Fibroblast of mammary gland (primary cell): Measurements from ENCODE around the gene MFSD6.

Experiments used
- DNase-seq: peaks from one replicate; pipeline ENCODE4 v3.0.0-alpha.2; 2010; ENCODE audit warnings: low read depth
- H3K4me3 ChIP-seq: 2 replicates; pipeline ENCODE4 v1.5.1; 2011; ENCODE audit warnings: low read depth, mild to moderate bottlenecking, low read length, moderate library complexity; ENCODE audit not compliant: control insufficient read depth
- CTCF ChIP-seq: conservative IDR thresholded peaks from 2 replicates; pipeline ENCODE4 v1.5.1; 2011; ENCODE audit warnings: low read depth, low read length, inconsistent platforms; ENCODE audit not compliant: control insufficient read depth, insufficient read depth

The MFSD6 gene

DNA sequence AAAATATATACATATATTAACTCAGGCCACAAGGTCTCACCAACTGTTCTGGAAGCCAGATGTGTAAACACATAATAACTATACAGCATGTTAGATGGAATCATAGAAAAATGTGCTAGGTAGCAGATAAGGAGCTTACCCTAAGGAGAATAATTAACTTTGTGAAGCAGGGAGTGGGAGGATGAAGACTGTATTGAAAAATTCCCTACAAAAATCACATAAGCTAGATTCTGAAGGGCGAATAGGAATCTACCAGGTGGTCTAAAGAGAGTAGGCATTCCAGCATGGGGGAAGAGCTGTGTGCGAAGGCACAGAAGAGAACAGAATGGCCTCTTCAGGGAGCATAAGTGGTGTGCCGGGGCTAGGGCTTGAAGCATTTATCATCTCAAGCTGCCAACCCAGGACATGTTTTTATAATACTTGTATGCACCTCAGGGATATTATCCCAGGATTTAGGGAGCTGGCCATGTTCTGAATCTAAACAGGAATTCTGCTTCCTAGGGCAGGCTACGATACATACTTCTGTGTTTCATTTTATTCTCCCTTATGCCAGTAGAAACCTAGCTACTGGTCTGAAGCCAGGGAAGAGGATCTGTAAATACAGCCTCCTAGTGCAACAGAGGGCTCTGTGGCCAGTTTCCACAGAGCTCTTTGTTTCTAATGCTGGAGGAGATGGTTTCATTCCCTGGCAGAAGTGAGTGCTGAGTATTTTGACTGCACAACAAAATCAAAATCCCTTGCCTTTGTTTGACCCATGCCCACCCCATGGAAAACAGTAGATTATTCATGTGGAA, 69.7 kb downstream of the MFSD6 start:
- DNase-seq: no peak

GRCh38 chr2:190478572-190479195, 70.5 kb downstream of the MFSD6 start:
- TF ChIP-seq CTCF: no peak
- DNase-seq: no peak

More for the DNA sequence above, 69.7 kb downstream of the MFSD6 start:
- TF ChIP-seq CTCF: no peak
- no peak overlapping the region for H3K4me3 ChIP-seq

DNA sequence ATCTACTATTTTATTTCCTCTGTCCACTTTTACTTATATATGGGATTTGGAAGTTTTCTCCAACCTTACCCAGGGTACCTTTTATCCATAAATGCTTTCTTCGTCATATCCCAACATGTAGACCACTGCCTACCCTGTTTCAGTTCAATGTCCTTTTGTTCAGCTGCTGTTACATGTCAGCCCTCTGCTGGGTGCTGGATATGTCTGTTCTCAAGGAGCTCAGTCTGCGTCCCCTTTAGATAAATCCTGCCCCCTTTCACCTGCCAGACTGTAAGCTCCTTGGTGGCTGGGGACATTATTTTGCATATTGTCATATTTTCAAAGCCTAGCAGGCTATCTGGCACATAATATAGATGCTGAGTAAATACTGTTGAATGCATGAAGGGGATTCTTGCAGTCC, 73.2 kb downstream of the MFSD6 start:
- TF ChIP-seq CTCF: no peak
- no peak for DNase-seq
- H3K4me3 ChIP-seq: no peak overlapping the region

More at GRCh38 chr2:190478572-190479195, 70.5 kb downstream of the MFSD6 start:
- no peak overlapping the region for H3K4me3 ChIP-seq

GRCh38 chr2:190482451-190482850, 74.3 kb downstream of the MFSD6 start:
- no peak overlapping the region for H3K4me3 ChIP-seq
- TF ChIP-seq CTCF: no peak
- no peak for DNase-seq

- no peak for TF ChIP-seq CTCF
- H3K4me3 ChIP-seq: no peak overlapping the region
- peak; percentile 7 for DNase-seq
Observed at GRCh38 chr2:190486037-190486623, 78.0 kb downstream of the MFSD6 start.

DNA sequence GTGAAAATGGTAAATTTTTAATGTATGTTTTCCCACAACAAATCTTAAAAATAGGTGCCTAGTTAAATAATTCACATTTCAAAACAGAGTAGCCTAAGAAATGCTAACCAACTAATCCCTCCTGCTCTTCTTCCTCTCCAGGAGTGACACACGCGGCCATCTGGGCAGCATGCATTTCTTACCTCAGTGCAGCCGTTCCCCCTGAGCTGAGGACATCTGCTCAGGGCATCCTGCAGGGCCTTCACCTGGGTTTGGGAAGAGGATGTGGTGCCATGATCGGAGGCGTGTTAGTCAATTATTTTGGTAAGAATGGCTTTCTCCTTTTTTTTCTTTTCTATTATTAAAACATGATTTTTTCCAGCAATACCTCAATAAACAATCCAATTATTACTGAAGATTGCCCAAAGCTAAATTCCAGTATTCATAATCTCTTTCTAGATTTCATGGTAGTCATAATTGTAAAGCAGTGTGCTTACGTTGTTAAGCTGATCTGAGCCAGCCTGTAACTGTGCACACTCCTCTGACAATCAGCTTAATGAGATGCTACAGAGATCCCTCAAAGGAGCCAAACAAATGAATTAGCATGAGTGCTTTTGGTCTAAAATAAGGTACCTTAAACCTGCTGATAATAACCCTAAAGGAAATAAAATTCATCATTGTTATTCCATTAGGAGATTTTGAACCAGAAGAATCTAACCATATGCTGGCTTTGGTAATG, 80.5 kb downstream of the MFSD6 start:
- DNase-seq: no peak
- H3K4me3 ChIP-seq: no peak overlapping the region
- no peak for TF ChIP-seq CTCF
